HepG2 (cell line): ENCODE data around the gene PRDX2. TPM values are rescaled to one million over a fixed set of nuclear protein-coding genes. Genes with fewer than 3 reads are reported as not detected.
A peak's percentile ranks its signal among the peaks of the same experiment; 100 is the strongest.

Experiments
- GABPB1 ChIP-seq: IDR thresholded peaks from 2 replicates; pipeline ENCODE4 v1.6.1; 2016; ENCODE audit warnings: mild to moderate bottlenecking, missing genetic modification reagents, moderate library complexity, missing compliant biosample characterization
- GATA4 ChIP-seq: sonication (generic); IDR thresholded peaks from 2 replicates; pipeline ENCODE4 v1.6.1; 2016; ENCODE audit warnings: antibody characterized with exemption, low read depth, borderline replicate concordance
- HIVEP1 ChIP-seq: sonication (generic); formaldehyde crosslinking; IDR thresholded peaks from 2 replicates; pipeline ENCODE4 v1.4.0; 2020; ENCODE audit warnings: mild to moderate bottlenecking, missing genetic modification reagents
- KAT8 ChIP-seq: IDR thresholded peaks from 2 replicates; pipeline ENCODE4 v1.6.1; 2016; ENCODE audit warnings: missing genetic modification reagents, missing compliant biosample characterization
- MIER2 ChIP-seq: IDR thresholded peaks from 2 replicates; pipeline ENCODE4 v1.6.1; 2016; ENCODE audit warnings: missing biosample characterization, missing genetic modification reagents
- PCBP1 ChIP-seq: fragments of 200-400 bp; formaldehyde crosslinking; IDR thresholded peaks from 2 replicates; pipeline ENCODE4 v1.6.1; 2017; ENCODE audit warnings: mild to moderate bottlenecking, low read depth, low read length, borderline replicate concordance
- SRSF1 ChIP-seq: fragments of 200-400 bp; formaldehyde crosslinking; optimal IDR thresholded peaks from 2 replicates; pipeline ENCODE3; 2017; ENCODE audit warnings: mild to moderate bottlenecking, low read depth, low read length, moderate library complexity
- STAT6 ChIP-seq: sonication (generic); formaldehyde crosslinking; IDR thresholded peaks from 2 replicates; pipeline ENCODE4 v1.4.0; 2020; ENCODE audit warnings: missing genetic modification reagents, mild to moderate bottlenecking, borderline replicate concordance
- ZNF124 ChIP-seq: sonication (generic); formaldehyde crosslinking; IDR thresholded peaks from 2 replicates; pipeline ENCODE4 v1.4.0; 2020; ENCODE audit warnings: missing genetic modification reagents
- ZNF382 ChIP-seq: sonication (generic); formaldehyde crosslinking; IDR thresholded peaks from 2 replicates; pipeline ENCODE4 v1.5.0; 2020; ENCODE audit warnings: missing genetic modification reagents, mild to moderate bottlenecking, borderline replicate concordance
- ZNF407 ChIP-seq: sonication (generic); formaldehyde crosslinking; IDR thresholded peaks from one replicate; pipeline ENCODE4 v1.5.1; 2020; ENCODE audit warnings: mild to moderate bottlenecking, missing genetic modification reagents; ENCODE audit errors: not compliant biosample characterization
- ZNF546 ChIP-seq: sonication (generic); formaldehyde crosslinking; conservative IDR thresholded peaks from 2 replicates; pipeline ENCODE4 v1.8.1; 2023; ENCODE audit warnings: mild to moderate bottlenecking, missing genetic modification reagents
- ZNF564 ChIP-seq: sonication (generic); formaldehyde crosslinking; IDR thresholded peaks from 2 replicates; pipeline ENCODE4 v1.8.1; 2023; ENCODE audit warnings: mild to moderate bottlenecking, missing genetic modification reagents
- ZNF576 ChIP-seq: sonication (generic); formaldehyde crosslinking; IDR thresholded peaks from 2 replicates; pipeline ENCODE4 v1.4.0; 2020; ENCODE audit warnings: mild to moderate bottlenecking, missing genetic modification reagents
- ZNF639 ChIP-seq: conservative IDR thresholded peaks from 2 replicates; pipeline ENCODE4 v1.6.1; 2018; ENCODE audit warnings: missing genetic modification reagents
- polyA plus RNA-seq, 8 experiments: library from polyadenylated mRNA; depleted of rRNA in 3 of 8; stranded (reverse) in 7 of 8; unstranded in 1 of 8; fragments of >200 nt; fragmentation: Illumina TruSeq in 4 of 8; extraction: Trizol in 4 of 8; gene quantifications; 2 replicates each; pipeline versions ENCODE4 v1.2.1 to v1.2.3, GENCODE V29; 2011 to 2016; ENCODE audit warnings: low read depth in 4 of 8, missing spikeins in 1 of 8, mixed read lengths in 1 of 8; ENCODE audit not compliant: insufficient read depth in 1 of 8
- total RNA-seq, 5 experiments: library from RNA; depleted of rRNA; stranded (reverse); fragments of >200 nt; fragmentation: Illumina TruSeq; extraction: Trizol; gene quantifications; 2 replicates each; pipeline ENCODE4 v1.2.3, GENCODE V29; 2016; ENCODE audit warnings: low read depth in 1 of 5

Gene PRDX2
- total and polyA plus RNA-seq, 2 of the 13 experiments (the other 11 are each of a cell fraction or from before 2014, with no cell fraction given): 218 to 381 TPM

GRCh38 chr19:12825254-12826131, 23.9 kb upstream of the PRDX2 start (continued):
- TF ChIP-seq ZNF546 (CRISPR knock-in tag) (no peak), PCBP1 (peak; percentile 44; the same call in 1 of the 2 replicates), KAT8 (CRISPR knock-in tag) (0 out of 2 replicates have a peak, but pooled peaks have one; percentile 33), STAT6 (CRISPR knock-in tag) (no peak), GATA4 (no peak), GABPB1 (peak; percentile 69), SRSF1 (no peak), ZNF564 (CRISPR knock-in tag) (no peak), ZNF124 (no peak), ZNF576 (no peak), ZNF407 (CRISPR knock-in tag) (no peak), ZNF382 (CRISPR knock-in tag) (no peak), HIVEP1 (CRISPR knock-in tag) (no peak), MIER2 (CRISPR knock-in tag) (0 out of 2 replicates have a peak, but pooled peaks have one; percentile 20), ZNF639 (CRISPR knock-in tag) (0 out of 2 replicates have a peak, but pooled peaks have one; percentile 29)
